GM12878 (cell line): ENCODE data around the gene GGCX. TPM values are rescaled to one million over a fixed set of nuclear protein-coding genes. Genes with fewer than 3 reads are reported as not detected.

Experiments
- ATAC-seq: fragments of 200-7000 bp; cut with Tn5 transposase; 3 replicates; pipeline ENCODE4 v1.9.1; 2020; ENCODE audit warnings: mild to moderate bottlenecking, moderate library complexity
- BruUV-seq: library from RNA; stranded (reverse); fragments of 400-500 nt; replicated peaks from 2 replicates; lab custom pipeline; 2021; lab: Mats Ljungman, UMichigan
- CTCF ChIA-PET: fragments of 300-600 bp; sonication (Branson Sonifier 250); formaldehyde crosslinking; extraction: SDS; loops from one replicate; lab custom pipeline; 2021; ENCODE audit warnings: inconsistent platforms; lab: Yijun Ruan, JAX
- POLR2A ChIA-PET: fragments of 350-600 bp; formaldehyde crosslinking; extraction: SDS; loops from one replicate; lab custom pipeline; 2021; ENCODE audit warnings: inconsistent platforms; lab: Charles Lee
- RAD21 ChIA-PET: fragments of 300-600 bp; sonication (Branson Sonifier 250); formaldehyde crosslinking; loops from one replicate; lab custom pipeline; 2023; ENCODE audit warnings: antibody characterized with exemption; ENCODE audit not compliant: unreplicated experiment; lab: Charles Lee
- SMC1A ChIA-PET: fragments of 300-600 bp; sonication (Branson Sonifier 250); formaldehyde crosslinking; loops from one replicate; lab custom pipeline; 2023; ENCODE audit not compliant: unreplicated experiment, uncharacterized antibody; lab: Charles Lee
- DNase-seq: peaks from one replicate; pipeline ENCODE4 v3.0.0-alpha.2; 2011; ENCODE audit warnings: low read depth, low spot score
- FAIRE-seq: peaks from 3 replicates; lab custom pipeline; 2011; peaks lifted over from hg19 to GRCh38; lab: Jason Lieb, UNC
- H2AFZ ChIP-seq: 2 replicates; pipeline ENCODE4 v1.6.0; 2011; ENCODE audit warnings: low read depth, low read length, control low read depth; ENCODE audit not compliant: control insufficient read depth
- H3K27ac ChIP-seq: 2 replicates; pipeline ENCODE4 v1.5.1; 2011; ENCODE audit warnings: control low read depth; ENCODE audit not compliant: control insufficient read depth, insufficient read depth
- H3K27me3 ChIP-seq, 2 experiments: replicated peaks in 1 of 2; 2 replicates each; pipeline versions ENCODE4 v1.6.0 to v1.6.1; 2011; ENCODE audit warnings: low read length in 1 of 2; ENCODE audit not compliant: control insufficient read depth in 2 of 2, insufficient read depth in 2 of 2
- H3K36me3 ChIP-seq, 2 experiments: 2 replicates each; pipeline ENCODE4 v1.5.1; 2011; ENCODE audit warnings: low read length in 1 of 2; ENCODE audit not compliant: control insufficient read depth in 2 of 2, insufficient read depth in 2 of 2
- H3K4me1 ChIP-seq: 2 replicates; pipeline ENCODE4 v1.6.1; 2011; ENCODE audit warnings: mild to moderate bottlenecking, low read length, moderate library complexity, mixed read lengths; ENCODE audit not compliant: control insufficient read depth, insufficient read depth
- H3K4me2 ChIP-seq: 2 replicates; pipeline ENCODE4 v1.6.0; 2011; ENCODE audit warnings: control low read depth; ENCODE audit not compliant: control insufficient read depth, insufficient read depth
- H3K4me3 ChIP-seq: fragments of 200-600 bp; sonication (generic); 2 replicates; pipeline ENCODE4 v1.5.1; 2016
- H3K79me2 ChIP-seq: 2 replicates; pipeline ENCODE4 v1.6.0; 2011; ENCODE audit warnings: low read length; ENCODE audit not compliant: control insufficient read depth, insufficient read depth
- H3K9ac ChIP-seq: 2 replicates; pipeline ENCODE4 v1.8.0; 2011; ENCODE audit warnings: low read length, control low read depth, mixed read lengths; ENCODE audit not compliant: control insufficient read depth, insufficient read depth
- H3K9me3 ChIP-seq: replicated peaks from 3 replicates; pipeline ENCODE4 v1.5.1; 2011; ENCODE audit warnings: mild to moderate bottlenecking, low read length; ENCODE audit not compliant: control insufficient read depth, insufficient read depth
- H4K20me1 ChIP-seq: 2 replicates; pipeline ENCODE4 v1.6.0; 2011; ENCODE audit not compliant: control insufficient read depth, insufficient read depth
- CHD4 ChIP-seq: fragments of 200-600 bp; sonication (generic); IDR thresholded peaks from 2 replicates; pipeline ENCODE4 v1.6.1; 2016; ENCODE audit warnings: mild to moderate bottlenecking
- IRF4 ChIP-seq: IDR thresholded peaks from 2 replicates; pipeline ENCODE4 v1.6.1; 2011; ENCODE audit warnings: low read depth, low read length
- POLR2A ChIP-seq: IDR thresholded peaks from 2 replicates; pipeline ENCODE4 v1.6.1; 2011; ENCODE audit warnings: low read depth, mild to moderate bottlenecking, low read length
- WGBS: methylation state at CpG from one replicate; pipeline ENCODE4 v1.1.6; 2016; ENCODE audit warnings: low lambda C conversion rate; ENCODE audit not compliant: insufficient replicate concordance, insufficient coverage; ENCODE audit errors: missing lambda C conversion rate; 5-methylcytosine and 5-hydroxymethylcytosine counted together
- in situ Hi-C: fragments of 300-500 bp; cut with MboI; formaldehyde crosslinking; loops from 9 replicates; pipeline ENCODE4 v1.14.3; 2018; ENCODE audit warnings: mixed read lengths
- intact Hi-C: fragments of 100-400 bp; cut with micrococcal nuclease; formaldehyde crosslinking; loops from one replicate; pipeline ENCODE4 v1.14.2; 2022; ENCODE audit not compliant: unreplicated experiment
- polyA plus RNA-seq, 11 experiments: library from polyadenylated mRNA; depleted of rRNA in 4 of 11; unstranded in 6 of 11; stranded (reverse) in 5 of 11; fragments of >200 nt; fragmentation: Nextera tagmentation in 4 of 11; fragmentation: Illumina TruSeq in 1 of 11; extraction: Ambion mirVana in 4 of 11; extraction: Trizol in 1 of 11; gene quantifications; 1 replicate in 1 of 11; 2 replicates in 10 of 11; pipeline versions ENCODE4 v1.2.1 to v1.2.3, GENCODE V29; 2011 to 2016; ENCODE audit warnings: inconsistent platforms in 2 of 11, missing spikeins in 2 of 11, low read depth in 1 of 11
- total RNA-seq, 4 experiments: library from RNA; depleted of rRNA in 3 of 4; stranded (reverse); fragments of >200 nt in 3 of 4; fragmentation: Illumina TruSeq in 1 of 4; extraction: Trizol in 1 of 4; gene quantifications; 2 replicates each; pipeline versions ENCODE4 v1.2.1 to v1.2.3, GENCODE V29; 2013 to 2021

The GGCX gene
- total and polyA plus RNA-seq, 10 of the 15 experiments (the other 5 are each of a cell fraction or from before 2014, with no cell fraction given): 18.1 to 52.7 (median 25.0) TPM

GRCh38 chr2:85607268-85608215, 46.2 kb upstream of the GGCX start:
- Histone ChIP-seq H3K36me3 (peaks cover 3 to 17% of the 10 kb centered on the region in 2 experiments; a peak in 3 of 4 replicates), H2AFZ (no peak overlapping the region), H3K4me2 (no peak overlapping the region), H3K9me3 (no peaks in the 10 kb centered on the region), H3K27ac (no peak overlapping the region), H3K4me1 (no peaks in the 10 kb centered on the region), H3K4me3 (no peak overlapping the region), H3K27me3 (no peaks in the 10 kb centered on the region), H3K9ac (no peak overlapping the region), H4K20me1 (no peaks in the 10 kb centered on the region; the same call in 1 of the 2 replicates), H3K79me2 (peaks cover 13% of the 10 kb centered on the region)
- CTCF ChIA-PET: interaction anchor here (0.7 kb wide), 1 partner anchor 153 kb away, joined by 4 read pairs; no protein-coding TSS in a partner anchor
- SMC1A ChIA-PET: no interaction called here
- intact Hi-C loops (no loop called here), in situ Hi-C loops (no loop called here)
- ATAC-seq (no peak), FAIRE-seq (no peak), DNase-seq (no peak)
- BruUV-seq: no TSS peak
- RAD21 ChIA-PET: no interaction called here
- POLR2A ChIA-PET: interaction anchor here (0.7 kb wide), 1 partner anchor 207 kb away, joined by 4 read pairs; no protein-coding TSS in a partner anchor
- no peak for TF ChIP-seq CHD4
- peak; percentile 12; the same call in 1 of the 2 replicates for TF ChIP-seq POLR2A
- 90% methylated on average over 9 of the region's 9 CpGs for WGBS

GRCh38 chr2:85606116-85606455, 44.8 kb upstream of the GGCX start:
- intact Hi-C loops: no loop called here
- no peak overlapping the region for H3K27ac ChIP-seq
- ChIA-PET RAD21 (interaction anchor here (0.7 kb wide), 1 partner anchor 610 kb away, joined by 3 read pairs; no protein-coding TSS in a partner anchor), POLR2A (interaction anchor here (0.6 to 2.1 kb wide), 3 partner anchors 11 to 302 kb away, joined by 3 to 10 read pairs (median 3); partner anchors contain the start of gene RNF181), CTCF (no interaction called here), SMC1A (interaction anchor here (2.3 kb wide), 1 partner anchor 15 kb away, joined by 5 read pairs; no protein-coding TSS in a partner anchor)
- no peaks in the 10 kb centered on the region for H3K27me3 ChIP-seq
- H3K36me3 ChIP-seq: peaks cover 3 to 17% of the 10 kb centered on the region in 2 experiments; a peak in 3 of 4 replicates
- H3K4me2 ChIP-seq: no peak overlapping the region
- no peak overlapping the region for H2AFZ ChIP-seq
- peaks cover 2% of the 10 kb centered on the region for H3K79me2 ChIP-seq
- TF ChIP-seq IRF4: no peak
- H3K9me3 ChIP-seq: no peaks in the 10 kb centered on the region
- over 99% methylated on average over 7 of the region's 7 CpGs for WGBS
- in situ Hi-C loops: no loop called here
- H4K20me1 ChIP-seq: no peaks in the 10 kb centered on the region; the same call in 1 of the 2 replicates
- no TSS peak for BruUV-seq
- no peak for FAIRE-seq
- no peak overlapping the region for H3K9ac ChIP-seq
- H3K4me3 ChIP-seq: no peak overlapping the region
- no peak for ATAC-seq
- no peak for DNase-seq
- no peaks in the 10 kb centered on the region; the same call in 1 of the 2 replicates for H3K4me1 ChIP-seq
